ENCODE data around the gene WNT7A.

- TF ChIP-seq POLR2A (IDR thresholded peaks at IDR 0.05; ENCODE audit: low read depth, low read length) = no peak
- TF ChIP-seq SPI1 (IDR thresholded peaks at IDR 0.05; ENCODE audit: low read depth, low read length) = no peak
Observed at GRCh38 chr3:13818919-13819318, 61.0 kb downstream of the WNT7A start.
